ENCODE measurements around the gene NUCB1.

The NUCB1 gene

DNA sequence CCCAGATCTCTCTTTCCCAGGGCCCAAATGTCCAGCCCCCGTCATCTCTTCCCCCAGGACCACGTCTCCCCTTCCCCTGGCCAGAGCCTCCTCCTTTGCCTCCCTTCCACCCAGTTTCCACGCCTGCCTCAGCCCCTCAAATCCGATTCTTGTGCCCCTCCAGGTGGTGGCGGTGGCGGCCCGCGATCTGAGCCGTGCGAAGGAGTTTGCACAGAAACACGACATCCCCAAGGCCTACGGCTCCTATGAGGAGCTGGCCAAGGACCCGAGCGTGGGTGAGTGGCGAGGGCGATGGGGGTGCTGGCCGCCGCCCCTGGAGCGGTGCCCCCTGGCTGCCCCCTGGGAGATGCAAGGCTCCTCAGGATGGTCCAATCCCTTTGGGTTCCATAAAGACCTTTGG lies 34.7 kb downstream of the NUCB1 start:
- no peak for DNase-seq (ENCODE audit: low read depth)

GRCh38 chr19:48935864-48936263 lies 35.8 kb downstream of the NUCB1 start:
- DNase-seq (ENCODE audit: low read depth) = no peak

- no peak for DNase-seq (ENCODE audit: low read depth)
Observed at GRCh38 chr19:48938256-48938655, 38.1 kb downstream of the NUCB1 start.

DNA sequence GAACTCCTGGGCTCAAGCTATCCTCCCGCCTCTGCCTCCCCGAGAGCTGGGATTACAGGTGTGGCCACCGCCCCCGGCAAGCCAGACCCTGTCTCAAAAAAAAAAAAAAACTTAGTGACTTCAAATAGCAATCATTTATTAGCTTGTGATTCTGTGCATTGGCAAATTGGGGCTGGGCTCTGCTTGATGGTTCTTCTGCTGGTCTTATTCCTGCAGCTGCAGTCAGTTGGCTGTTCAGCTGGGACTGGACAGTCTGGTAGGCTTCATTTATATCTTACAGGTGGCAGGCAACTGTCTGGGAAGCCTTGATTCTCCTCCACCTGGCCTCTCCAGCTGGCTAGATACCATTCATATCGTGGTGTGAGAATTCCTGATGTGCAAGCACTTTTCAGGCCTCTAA lies 40.8 kb downstream of the NUCB1 start:
- DNase-seq (ENCODE audit: low read depth) = no peak

DNA sequence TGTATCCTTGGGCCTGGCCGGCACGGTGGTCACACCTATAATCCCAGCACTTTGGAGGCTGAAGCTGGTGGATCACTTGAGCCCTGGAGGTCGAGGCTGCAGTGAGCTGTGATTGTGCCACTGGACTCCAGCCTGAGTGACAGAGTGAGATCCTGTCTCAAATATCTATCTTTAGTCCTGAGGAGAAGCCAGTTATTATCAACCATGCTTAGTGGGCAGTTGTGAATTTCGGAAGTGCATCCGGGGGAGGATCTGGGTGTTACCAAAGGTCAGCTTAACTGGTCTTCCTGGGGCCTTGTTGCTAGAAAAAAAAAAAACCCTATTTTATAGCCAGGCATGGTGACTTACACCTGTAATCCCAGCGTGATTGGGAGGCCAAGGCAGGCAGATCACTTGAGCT lies 43.0 kb downstream of the NUCB1 start:
- no peak for DNase-seq (ENCODE audit: low read depth)

DNA sequence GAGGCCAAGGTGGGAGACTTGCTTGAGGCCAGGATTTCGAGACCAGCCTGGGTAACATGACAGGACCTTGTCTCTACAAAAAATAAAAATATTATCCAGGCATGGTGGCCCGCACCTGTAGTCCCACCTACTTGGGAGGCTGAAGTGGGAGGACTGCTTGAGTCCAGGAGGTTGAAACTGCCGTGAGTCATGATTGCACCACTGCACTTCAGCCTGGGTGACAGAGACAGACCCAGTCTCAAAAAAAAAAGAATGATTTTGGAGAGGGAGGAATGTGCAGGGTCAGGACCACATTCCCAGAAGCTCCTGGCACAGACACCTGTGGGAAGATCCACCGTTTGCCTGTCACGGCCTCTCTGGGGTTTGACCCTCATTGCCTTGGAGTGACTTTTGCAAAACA lies 45.3 kb downstream of the NUCB1 start:
- no peak for DNase-seq (ENCODE audit: low read depth)

GRCh38 chr19:48945817-48946216 lies 45.7 kb downstream of the NUCB1 start:
- DNase-seq (ENCODE audit: low read depth) = no peak

- DNase-seq (ENCODE audit: low read depth) = no peak
Observed at GRCh38 chr19:48946463-48947257, 46.5 kb downstream of the NUCB1 start.

- DNase-seq (ENCODE audit: low read depth) = no peak
Observed at GRCh38 chr19:48947258-48947542, 47.1 kb downstream of the NUCB1 start.

DNA sequence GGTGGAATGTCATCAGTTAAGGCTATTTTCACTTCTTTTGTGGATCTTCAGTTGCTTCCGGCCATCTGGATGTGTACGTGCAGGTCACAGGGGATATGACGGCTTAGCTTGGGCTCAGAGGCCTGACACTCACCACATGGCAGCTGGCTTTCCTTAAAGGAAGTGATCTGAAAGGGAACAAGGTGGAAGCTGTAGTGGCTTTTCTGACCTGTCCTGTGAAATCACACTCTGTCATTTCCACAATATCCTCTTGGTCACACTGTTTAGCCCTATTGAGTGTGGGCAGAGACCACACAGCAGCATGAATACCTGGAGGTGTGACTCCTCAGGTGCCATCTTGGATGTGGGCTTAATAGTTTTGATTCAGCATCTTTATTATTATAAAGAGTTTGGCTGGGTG lies 50.0 kb downstream of the NUCB1 start:
- no peak for DNase-seq (ENCODE audit: low read depth)

GRCh38 chr19:48950830-48951519 lies 50.9 kb downstream of the NUCB1 start:
- no peak for DNase-seq (ENCODE audit: low read depth)

DNA sequence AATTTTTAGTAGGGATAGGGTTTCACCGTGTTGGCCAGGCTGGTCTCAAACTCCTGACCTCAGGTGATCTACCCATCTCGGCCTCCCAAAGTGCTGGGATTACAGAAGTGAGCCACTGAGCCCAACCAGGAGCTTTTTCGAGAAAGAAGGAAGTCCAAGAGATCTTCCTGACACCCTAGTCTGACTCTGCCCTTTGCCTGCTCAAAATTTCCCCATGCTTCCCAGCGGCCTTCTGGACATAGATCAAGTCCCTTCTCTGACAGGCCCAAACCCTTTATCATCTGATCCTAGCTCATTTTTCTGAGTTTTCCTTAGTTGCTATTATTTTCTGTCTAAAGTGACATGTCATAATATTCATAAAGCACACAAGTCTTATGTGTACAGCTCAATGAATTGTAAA lies 53.0 kb downstream of the NUCB1 start:
- no peak for DNase-seq (ENCODE audit: low read depth)

- DNase-seq (ENCODE audit: low read depth) = no peak
Observed at GRCh38 chr19:48953990-48954594, 54.0 kb downstream of the NUCB1 start.

- peak; percentile 81 for DNase-seq (ENCODE audit: low read depth)
Observed at GRCh38 chr19:48954595-48955307, 54.6 kb downstream of the NUCB1 start, which contains the start of gene BAX. BAX (plus strand) TSS chr19:48954875; CDS start chr19:48954929, 54 bp downstream.

DNA sequence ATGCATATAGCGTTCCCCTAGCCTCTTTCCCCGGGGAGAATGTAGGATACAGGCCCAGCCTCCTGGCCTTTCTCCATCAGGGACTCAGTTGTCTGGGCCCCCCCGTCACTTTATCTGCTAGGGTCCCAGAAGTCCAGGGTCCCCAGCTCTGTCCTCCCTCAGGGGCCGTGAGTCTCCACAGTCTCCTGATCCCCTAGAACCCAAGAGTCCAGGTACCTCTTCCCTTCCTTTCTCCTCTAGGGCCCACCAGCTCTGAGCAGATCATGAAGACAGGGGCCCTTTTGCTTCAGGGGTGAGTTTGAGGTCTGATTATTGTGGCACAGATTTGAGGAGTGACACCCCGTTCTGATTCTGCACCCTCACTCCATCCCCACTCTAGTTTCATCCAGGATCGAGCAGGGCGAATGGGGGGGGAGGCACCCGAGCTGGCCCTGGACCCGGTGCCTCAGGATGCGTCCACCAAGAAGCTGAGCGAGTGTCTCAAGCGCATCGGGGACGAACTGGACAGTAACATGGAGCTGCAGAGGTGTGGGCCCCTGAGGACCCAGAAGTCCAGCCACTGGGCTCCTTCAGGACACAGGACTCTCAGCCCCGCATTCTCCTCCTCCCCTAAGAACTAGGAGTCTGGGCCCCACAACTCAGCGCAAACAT lies 55.3 kb downstream of the NUCB1 start:
- DNase-seq (ENCODE audit: low read depth) = no peak

GRCh38 chr19:48958006-48958405 lies 57.9 kb downstream of the NUCB1 start:
- DNase-seq (ENCODE audit: low read depth) = no peak

- DNase-seq (ENCODE audit: low read depth) = no peak
Observed at GRCh38 chr19:48959341-48960239, 59.5 kb downstream of the NUCB1 start.

DNA sequence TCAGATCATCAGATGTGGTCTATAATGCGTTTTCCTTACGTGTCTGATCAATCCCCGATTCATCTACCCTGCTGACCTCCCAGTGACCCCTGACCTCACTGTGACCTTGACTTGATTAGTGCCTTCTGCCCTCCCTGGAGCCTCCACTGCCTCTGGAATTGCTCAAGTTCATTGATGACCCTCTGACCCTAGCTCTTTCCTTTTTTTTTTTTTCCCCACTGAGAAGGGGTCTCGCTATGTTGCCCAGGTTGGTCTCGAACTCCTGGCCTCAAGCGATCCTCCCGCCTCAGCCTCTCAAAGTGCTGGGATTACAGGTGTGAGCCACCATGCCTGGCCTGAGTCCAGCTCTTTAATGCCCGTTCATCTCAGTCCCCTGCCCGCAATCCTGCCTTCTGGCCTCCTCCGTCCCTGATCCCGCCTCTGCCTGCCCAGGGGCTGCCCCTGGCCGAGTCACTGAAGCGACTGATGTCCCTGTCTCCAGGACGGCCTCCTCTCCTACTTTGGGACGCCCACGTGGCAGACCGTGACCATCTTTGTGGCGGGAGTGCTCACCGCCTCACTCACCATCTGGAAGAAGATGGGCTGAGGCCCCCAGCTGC lies 61.0 kb downstream of the NUCB1 start:
- no peak for DNase-seq (ENCODE audit: low read depth)

GRCh38 chr19:48961673-48962028 lies 61.5 kb downstream of the NUCB1 start:
- no peak for DNase-seq (ENCODE audit: low read depth)

DNA sequence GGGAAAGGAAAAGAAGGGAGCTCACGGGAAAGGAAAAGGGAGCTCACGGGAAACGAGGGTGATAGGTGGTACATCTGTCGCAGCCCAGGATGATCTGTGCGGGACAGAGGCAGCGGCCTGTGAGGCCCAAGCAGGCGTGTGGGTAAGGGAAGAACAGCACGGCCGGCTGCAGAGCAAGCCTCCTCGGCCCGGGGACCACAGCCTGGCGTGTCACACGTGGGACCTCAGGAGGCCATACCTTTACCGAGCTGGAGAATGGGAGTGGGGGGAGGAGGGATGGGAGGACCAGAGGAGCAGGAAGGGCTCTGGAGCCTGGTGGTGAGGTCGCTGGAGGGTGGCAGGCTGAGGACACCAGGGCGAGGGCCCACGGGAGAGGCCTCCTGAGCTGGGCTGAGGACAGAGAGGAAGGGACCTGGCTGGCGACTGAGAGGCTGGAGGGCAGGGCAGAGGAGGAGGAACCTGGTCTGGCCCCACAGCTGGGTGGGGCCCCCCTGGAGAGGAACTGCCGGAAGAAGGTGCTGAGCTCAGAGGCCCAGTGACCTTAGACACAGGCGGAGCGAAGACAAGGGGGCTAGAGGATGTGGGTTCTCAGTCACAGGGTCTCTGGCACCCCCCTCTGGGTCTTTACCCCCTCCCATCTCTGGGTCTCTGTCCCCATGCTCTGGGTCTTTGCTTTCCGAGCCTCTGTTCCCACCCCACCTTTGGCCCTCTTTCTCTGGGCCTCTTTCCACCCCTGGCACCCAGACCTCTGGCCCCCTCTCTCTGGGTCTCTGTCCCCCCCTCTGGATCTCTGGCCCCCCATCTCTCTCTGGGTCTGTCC lies 62.1 kb downstream of the NUCB1 start:
- DNase-seq (ENCODE audit: low read depth) = no peak

Measured in stimulated activated CD8-positive, alpha-beta memory T cell treated with anti-CD3 and anti-CD28 coated beads, Interleukin-12 subunit alpha, Interleukin-12 subunit beta, amount 100 ng/mL, for 4 hours (primary cell).